Fibroblast of pulmonary artery (primary cell): ENCODE data around the gene ETS2.
"Not testable (repeated sequence)": the region's sequence is repeated elsewhere in the genome, so short reads cannot be mapped to it uniquely, and the experiment has no call there.

Source experiments
- DNase-seq: peaks from one replicate; pipeline ENCODE4 v3.0.0-alpha.2; 2010; ENCODE audit warnings: low read depth
- H3K4me3 ChIP-seq: replicated peaks from 2 replicates; pipeline ENCODE4 v1.5.1; 2011; ENCODE audit warnings: low read depth, mild to moderate bottlenecking, control low read depth, low read length, moderate library complexity
- CTCF ChIP-seq: IDR thresholded peaks from 2 replicates; pipeline ENCODE4 v1.5.1; 2011; ENCODE audit warnings: mild to moderate bottlenecking, control low read depth, low read length, inconsistent platforms; ENCODE audit errors: missing control alignments

Gene ETS2

DNA sequence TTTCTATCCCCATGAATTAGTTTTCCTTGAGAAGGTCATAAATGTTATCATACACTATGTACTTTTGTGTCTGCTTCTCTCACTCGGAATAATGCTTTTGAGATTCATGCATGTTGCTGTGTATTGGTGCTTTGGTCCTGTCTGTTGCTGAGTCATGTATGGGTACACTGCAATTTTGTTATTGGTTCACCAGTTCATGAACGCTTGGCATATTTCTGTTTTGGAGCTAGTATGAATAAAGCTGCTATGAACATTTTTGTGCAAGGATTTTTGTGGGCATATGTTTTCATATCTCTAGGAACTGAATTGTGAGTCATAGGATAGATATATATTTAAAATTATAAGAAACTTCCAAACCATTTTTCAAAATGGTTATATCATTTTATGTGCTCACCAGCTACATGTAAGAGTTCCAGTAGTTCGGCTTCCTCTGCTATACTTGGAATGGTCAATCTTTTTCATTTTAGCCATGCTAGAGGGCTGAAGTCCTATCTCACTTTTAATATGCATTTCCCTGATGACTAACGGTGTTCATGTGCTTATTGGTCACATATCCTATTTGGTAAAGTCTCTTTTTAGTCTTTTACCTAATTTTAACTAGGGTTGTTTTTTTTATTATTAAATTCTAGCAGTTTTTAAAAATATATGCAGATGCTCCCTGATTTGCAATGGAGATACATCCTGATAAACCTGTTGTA lies 38.2 kb downstream of the ETS2 start:
- no peak overlapping the region for H3K4me3 ChIP-seq
- DNase-seq: peak; percentile 82

GRCh38 chr21:38845374-38845773 lies 39.6 kb downstream of the ETS2 start:
- DNase-seq, H3K4me3 ChIP-seq: not testable (repeated sequence)

More for the DNA sequence above, 38.2 kb downstream of the ETS2 start:
- no peak for TF ChIP-seq CTCF

GRCh38 chr21:38847556-38847955 lies 41.8 kb downstream of the ETS2 start:
- H3K4me3 ChIP-seq: no peak overlapping the region
- DNase-seq: no peak
- TF ChIP-seq CTCF: no peak

DNA sequence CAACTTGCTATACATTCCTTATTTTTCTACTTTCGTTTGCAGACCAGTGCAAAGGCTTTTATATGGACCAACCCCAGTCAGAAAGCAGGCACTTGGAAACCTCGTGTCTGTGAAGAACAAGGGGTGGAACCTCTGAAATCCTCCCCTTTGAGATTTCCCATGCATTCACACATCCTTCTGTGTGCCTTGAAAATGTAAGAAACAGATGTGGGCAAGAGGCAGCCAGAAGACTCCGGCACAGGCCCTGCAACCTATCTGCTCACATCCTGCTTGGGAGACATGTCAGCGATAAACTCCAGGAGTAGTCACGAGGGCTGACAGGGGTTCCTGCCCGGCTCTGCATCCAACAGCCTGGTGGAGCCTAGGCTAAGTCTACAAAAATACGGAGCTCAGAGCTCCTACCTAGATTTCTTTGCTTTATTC lies 42.5 kb downstream of the ETS2 start:
- no peak overlapping the region for H3K4me3 ChIP-seq
- TF ChIP-seq CTCF: no peak
- peak; percentile 92 for DNase-seq

DNA sequence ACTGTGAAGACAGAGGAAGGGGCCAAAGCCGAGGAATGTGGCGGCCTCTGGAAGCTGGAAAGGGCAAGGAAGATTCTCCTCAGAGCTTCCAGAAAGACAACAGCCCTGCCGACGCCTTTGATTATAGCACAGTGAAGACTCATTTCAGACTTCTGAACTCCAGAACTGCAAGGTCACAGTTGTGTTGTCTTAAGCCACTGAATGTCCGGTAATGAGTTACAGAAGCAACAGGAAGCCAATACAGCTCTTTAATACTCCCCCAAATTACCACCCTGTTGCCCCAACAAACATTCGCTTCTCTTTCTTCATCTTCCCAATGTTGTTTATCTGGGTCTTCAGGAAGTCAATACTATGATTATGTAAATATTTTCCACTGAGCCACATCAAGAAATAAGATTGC lies 44.0 kb downstream of the ETS2 start:
- H3K4me3 ChIP-seq: no peak overlapping the region
- no peak for TF ChIP-seq CTCF
- no peak for DNase-seq

DNA sequence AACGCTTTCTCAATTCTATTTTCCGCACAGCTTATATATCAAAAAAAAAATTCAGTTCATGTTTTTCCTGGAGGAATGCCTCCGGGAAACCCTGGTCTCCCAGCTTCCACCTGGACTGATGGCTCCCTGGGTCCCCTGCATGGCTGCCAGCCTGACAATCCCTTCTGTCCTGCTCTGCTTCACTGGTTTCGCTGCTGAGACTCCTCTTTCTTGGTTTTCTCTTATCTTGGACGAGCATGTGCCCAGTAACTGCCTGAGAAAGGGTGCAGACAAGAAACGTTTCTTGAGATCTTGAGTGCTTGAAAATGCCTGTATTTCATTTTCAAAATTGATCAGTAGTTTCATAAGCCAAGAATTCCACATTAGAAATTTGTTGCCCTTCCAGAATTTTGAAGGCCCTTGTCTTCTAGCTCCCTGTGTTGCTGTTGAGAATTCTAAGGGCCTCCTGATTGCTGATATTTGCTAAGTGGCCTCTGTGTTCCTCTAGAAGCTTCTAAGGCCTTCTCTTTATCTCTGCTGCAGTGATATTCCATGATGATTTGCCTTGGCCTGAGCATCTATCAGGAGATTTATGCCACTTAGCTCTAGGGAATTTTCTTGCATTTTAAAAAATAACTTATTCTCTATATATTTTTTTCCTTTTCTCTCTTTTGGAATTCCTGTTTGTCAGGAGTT lies 44.7 kb downstream of the ETS2 start:
- TF ChIP-seq CTCF: no peak
- DNase-seq: no peak
- no peak overlapping the region for H3K4me3 ChIP-seq

DNA sequence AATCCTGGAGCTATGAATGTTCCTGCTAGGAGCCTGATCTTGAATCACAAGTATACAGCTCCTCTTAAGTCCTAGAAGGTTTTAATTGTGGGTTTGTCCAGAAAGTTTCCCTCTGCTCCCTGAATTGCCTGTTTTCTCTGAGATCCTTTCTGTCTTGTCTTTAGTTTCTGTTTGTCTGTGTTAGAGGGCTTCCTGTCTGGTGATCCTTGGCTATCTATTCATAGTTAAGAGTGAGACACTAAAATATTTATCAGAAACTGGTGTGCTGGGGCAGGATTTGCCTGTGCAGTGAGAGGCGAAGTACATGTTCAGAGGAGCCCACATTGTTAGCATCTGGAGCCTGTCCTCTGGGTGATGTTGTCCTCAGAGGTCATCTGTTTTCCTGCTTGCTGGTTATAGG lies 45.4 kb downstream of the ETS2 start:
- no peak for TF ChIP-seq CTCF
- DNase-seq: peak; percentile 44
- H3K4me3 ChIP-seq: no peak overlapping the region
